GM12878 (cell line): Measurements from ENCODE around the gene NAV2. TPM values are rescaled to one million over a fixed set of nuclear protein-coding genes. Genes with fewer than 3 reads are reported as not detected.

Experiments used
- ATAC-seq: fragments of 200-7000 bp; cut with Tn5 transposase; 3 replicates; pipeline ENCODE4 v1.9.1; 2020; ENCODE audit warnings: mild to moderate bottlenecking, moderate library complexity
- BruUV-seq: library from RNA; stranded (reverse); fragments of 400-500 nt; replicated peaks from 2 replicates; lab custom pipeline; 2021; lab: Mats Ljungman, UMichigan
- CTCF ChIA-PET: fragments of 300-600 bp; sonication (Branson Sonifier 250); formaldehyde crosslinking; extraction: SDS; loops from one replicate; lab custom pipeline; 2021; ENCODE audit warnings: inconsistent platforms; lab: Yijun Ruan, JAX
- POLR2A ChIA-PET: fragments of 350-600 bp; formaldehyde crosslinking; extraction: SDS; loops from one replicate; lab custom pipeline; 2021; ENCODE audit warnings: inconsistent platforms; lab: Charles Lee
- RAD21 ChIA-PET: fragments of 300-600 bp; sonication (Branson Sonifier 250); formaldehyde crosslinking; loops from one replicate; lab custom pipeline; 2023; ENCODE audit warnings: antibody characterized with exemption; ENCODE audit not compliant: unreplicated experiment; lab: Charles Lee
- SMC1A ChIA-PET: fragments of 300-600 bp; sonication (Branson Sonifier 250); formaldehyde crosslinking; loops from one replicate; lab custom pipeline; 2023; ENCODE audit not compliant: unreplicated experiment, uncharacterized antibody; lab: Charles Lee
- DNase-seq: peaks from one replicate; pipeline ENCODE4 v3.0.0-alpha.2; 2011; ENCODE audit warnings: low read depth, low spot score
- FAIRE-seq: peaks from 3 replicates; lab custom pipeline; 2011; peaks lifted over from hg19 to GRCh38; lab: Jason Lieb, UNC
- H2AFZ ChIP-seq: 2 replicates; pipeline ENCODE4 v1.6.0; 2011; ENCODE audit warnings: low read depth, low read length, control low read depth; ENCODE audit not compliant: control insufficient read depth
- H3K27ac ChIP-seq: 2 replicates; pipeline ENCODE4 v1.5.1; 2011; ENCODE audit warnings: control low read depth; ENCODE audit not compliant: control insufficient read depth, insufficient read depth
- H3K27me3 ChIP-seq, 2 experiments: replicated peaks in 1 of 2; 2 replicates each; pipeline versions ENCODE4 v1.6.0 to v1.6.1; 2011; ENCODE audit warnings: low read length in 1 of 2; ENCODE audit not compliant: control insufficient read depth in 2 of 2, insufficient read depth in 2 of 2
- H3K36me3 ChIP-seq, 2 experiments: 2 replicates each; pipeline ENCODE4 v1.5.1; 2011; ENCODE audit warnings: low read length in 1 of 2; ENCODE audit not compliant: control insufficient read depth in 2 of 2, insufficient read depth in 2 of 2
- H3K4me1 ChIP-seq: 2 replicates; pipeline ENCODE4 v1.6.1; 2011; ENCODE audit warnings: mild to moderate bottlenecking, low read length, moderate library complexity, mixed read lengths; ENCODE audit not compliant: control insufficient read depth, insufficient read depth
- H3K4me2 ChIP-seq: 2 replicates; pipeline ENCODE4 v1.6.0; 2011; ENCODE audit warnings: control low read depth; ENCODE audit not compliant: control insufficient read depth, insufficient read depth
- H3K4me3 ChIP-seq: fragments of 200-600 bp; sonication (generic); 2 replicates; pipeline ENCODE4 v1.5.1; 2016
- H3K79me2 ChIP-seq: 2 replicates; pipeline ENCODE4 v1.6.0; 2011; ENCODE audit warnings: low read length; ENCODE audit not compliant: control insufficient read depth, insufficient read depth
- H3K9ac ChIP-seq: 2 replicates; pipeline ENCODE4 v1.8.0; 2011; ENCODE audit warnings: low read length, control low read depth, mixed read lengths; ENCODE audit not compliant: control insufficient read depth, insufficient read depth
- H3K9me3 ChIP-seq: replicated peaks from 3 replicates; pipeline ENCODE4 v1.5.1; 2011; ENCODE audit warnings: mild to moderate bottlenecking, low read length; ENCODE audit not compliant: control insufficient read depth, insufficient read depth
- H4K20me1 ChIP-seq: 2 replicates; pipeline ENCODE4 v1.6.0; 2011; ENCODE audit not compliant: control insufficient read depth, insufficient read depth
- BACH1 ChIP-seq: fragments of 450-650 bp; IDR thresholded peaks from 2 replicates; pipeline ENCODE4 v1.6.1; 2017; ENCODE audit warnings: mild to moderate bottlenecking, borderline replicate concordance
- BHLHE40 ChIP-seq, 2 experiments: fragments of 450-650 bp in 1 of 2; IDR thresholded peaks; 2 replicates each; pipeline ENCODE4 v1.6.1; 2011 to 2017; ENCODE audit warnings: low read depth in 2 of 2, borderline replicate concordance in 1 of 2, improper control_type of control experiment in 1 of 2, low read length in 1 of 2, mild to moderate bottlenecking in 1 of 2
- BRCA1 ChIP-seq: IDR thresholded peaks from 2 replicates; pipeline ENCODE4 v1.6.1; 2011; ENCODE audit warnings: low read depth, low read length, improper control_type of control experiment
- CREB1 ChIP-seq: IDR thresholded peaks from 2 replicates; pipeline ENCODE4 v1.6.1; 2012; ENCODE audit warnings: low read depth, mild to moderate bottlenecking, inconsistent platforms
- EP300 ChIP-seq, 2 experiments: fragments of 150-350 bp in 1 of 2; IDR thresholded peaks; 2 replicates each; pipeline ENCODE4 v1.6.1; 2011 to 2012; ENCODE audit warnings: low read depth in 2 of 2, low read length in 2 of 2, borderline replicate concordance in 1 of 2, improper control_type of control experiment in 1 of 2, inconsistent platforms in 1 of 2; ENCODE audit not compliant: control insufficient read depth in 1 of 2
- GATAD2B ChIP-seq: fragments of 450-650 bp; conservative IDR thresholded peaks from 2 replicates; pipeline ENCODE4 v1.6.1; 2017; ENCODE audit warnings: low read depth, mild to moderate bottlenecking, moderate library complexity
- IKZF1 ChIP-seq: fragments of 450-650 bp; conservative IDR thresholded peaks from 2 replicates; pipeline ENCODE4 v1.6.1; 2017; ENCODE audit warnings: antibody characterized with exemption, mild to moderate bottlenecking
- IKZF2 ChIP-seq, 2 experiments: fragments of 450-650 bp; IDR thresholded peaks; 2 replicates each; pipeline ENCODE4 v1.6.1; 2017; ENCODE audit warnings: mild to moderate bottlenecking in 2 of 2, moderate library complexity in 2 of 2
- MEF2B ChIP-seq: fragments of 450-650 bp; IDR thresholded peaks from 2 replicates; pipeline ENCODE4 v1.6.1; 2018; ENCODE audit warnings: mild to moderate bottlenecking, moderate library complexity; ENCODE audit not compliant: partially characterized antibody, poor library complexity, severe bottlenecking
- NR2F1 ChIP-seq: fragments of 450-650 bp; conservative IDR thresholded peaks from 2 replicates; pipeline ENCODE4 v1.6.1; 2017; ENCODE audit warnings: mild to moderate bottlenecking
- SIX5 ChIP-seq: IDR thresholded peaks from 2 replicates; pipeline ENCODE4 v1.6.1; 2011; ENCODE audit warnings: mild to moderate bottlenecking, low read depth, low read length, moderate library complexity; ENCODE audit not compliant: severe bottlenecking
- SMAD1 ChIP-seq: fragments of 450-650 bp; IDR thresholded peaks from 2 replicates; pipeline ENCODE4 v1.6.1; 2018; ENCODE audit warnings: mild to moderate bottlenecking, low read depth; ENCODE audit not compliant: partially characterized antibody
- ZNF384 ChIP-seq: IDR thresholded peaks from 2 replicates; pipeline ENCODE4 v1.6.1; 2012; ENCODE audit warnings: low read depth, mild to moderate bottlenecking, low read length, improper control_type of control experiment, borderline replicate concordance
- WGBS: methylation state at CpG from one replicate; pipeline ENCODE4 v1.1.6; 2016; ENCODE audit warnings: low lambda C conversion rate; ENCODE audit not compliant: insufficient replicate concordance, insufficient coverage; ENCODE audit errors: missing lambda C conversion rate; 5-methylcytosine and 5-hydroxymethylcytosine counted together
- in situ Hi-C: fragments of 300-500 bp; cut with MboI; formaldehyde crosslinking; loops from 9 replicates; pipeline ENCODE4 v1.14.3; 2018; ENCODE audit warnings: mixed read lengths
- intact Hi-C: fragments of 100-400 bp; cut with micrococcal nuclease; formaldehyde crosslinking; loops from one replicate; pipeline ENCODE4 v1.14.2; 2022; ENCODE audit not compliant: unreplicated experiment
- polyA plus RNA-seq, 11 experiments: library from polyadenylated mRNA; depleted of rRNA in 4 of 11; unstranded in 6 of 11; stranded (reverse) in 5 of 11; fragments of >200 nt; fragmentation: Nextera tagmentation in 4 of 11; fragmentation: Illumina TruSeq in 1 of 11; extraction: Ambion mirVana in 4 of 11; extraction: Trizol in 1 of 11; gene quantifications; 1 replicate in 1 of 11; 2 replicates in 10 of 11; pipeline versions ENCODE4 v1.2.1 to v1.2.3, GENCODE V29; 2011 to 2016; ENCODE audit warnings: inconsistent platforms in 2 of 11, missing spikeins in 2 of 11, low read depth in 1 of 11
- total RNA-seq, 4 experiments: library from RNA; depleted of rRNA in 3 of 4; stranded (reverse); fragments of >200 nt in 3 of 4; fragmentation: Illumina TruSeq in 1 of 4; extraction: Trizol in 1 of 4; gene quantifications; 2 replicates each; pipeline versions ENCODE4 v1.2.1 to v1.2.3, GENCODE V29; 2013 to 2021
- TF ChIP-seq, protein P1 (sequence below): IDR thresholded peaks from 2 replicates; pipeline ENCODE4 v1.6.1; 2012; ENCODE audit warnings: improper control_type of control experiment, low read depth, low read length; ENCODE audit not compliant: insufficient replicate concordance
- TF ChIP-seq, protein P2 (sequence below): fragments of 450-650 bp; IDR thresholded peaks from 2 replicates; pipeline ENCODE4 v1.6.1; 2016; ENCODE audit warnings: mild to moderate bottlenecking
- TF ChIP-seq, protein P3 (sequence below): fragments of 450-650 bp; IDR thresholded peaks from 2 replicates; pipeline ENCODE4 v1.6.1; 2017; ENCODE audit warnings: borderline replicate concordance

The NAV2 gene
- total and polyA plus RNA-seq, 10 of the 15 experiments (the other 5 are each of a cell fraction or from before 2014, with no cell fraction given) = 0.35 to 6.1 (median 1.1) TPM

DNA sequence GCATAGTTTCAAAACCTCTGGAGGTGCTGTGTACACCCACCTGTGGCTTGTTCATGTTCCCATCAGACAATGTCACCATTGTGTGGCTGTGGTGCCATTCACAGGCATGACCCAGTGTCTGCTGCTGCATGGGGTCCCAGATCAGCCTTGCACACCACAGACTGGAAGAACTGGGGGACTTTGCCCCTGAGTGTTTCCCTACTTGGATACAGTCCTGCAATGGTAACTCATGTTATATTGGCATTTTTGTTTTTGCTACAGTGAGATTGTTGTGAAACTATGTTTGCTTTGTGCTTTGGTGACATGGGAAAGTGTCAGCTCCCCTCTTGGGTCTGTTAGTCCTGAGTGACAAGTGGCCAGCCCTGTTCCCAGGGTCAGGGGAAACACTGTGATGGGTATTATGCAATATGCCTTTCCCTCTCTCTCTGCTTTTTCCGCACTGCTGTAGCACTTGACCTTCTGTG lies 108.8 kb downstream of the NAV2 start:
- RAD21 ChIA-PET = no interaction called here
- Histone ChIP-seq H2AFZ (no peak overlapping the region), H3K4me3 (no peak overlapping the region), H3K9me3 (no peaks in the 10 kb centered on the region), H3K27ac (no peak overlapping the region), H3K4me2 (no peak overlapping the region), H3K4me1 (no peaks in the 10 kb centered on the region; the same call in 1 of the 2 replicates), H3K27me3 (no peaks in the 10 kb centered on the region), H3K36me3 (no peaks in the 10 kb centered on the region), H3K79me2 (no peaks in the 10 kb centered on the region), H3K9ac (no peak overlapping the region), H4K20me1 (no peaks in the 10 kb centered on the region; the same call in 1 of the 2 replicates)
- SMC1A ChIA-PET = interaction anchor here (1.6 to 2.0 kb wide), 3 partner anchors 10 to 47 kb away, joined by 3 to 5 read pairs (median 5); no protein-coding TSS in a partner anchor
- no peak for FAIRE-seq
- peak; percentile 61 for ATAC-seq
- BruUV-seq = no TSS peak
- peak; percentile 85 for TF ChIP-seq MEF2B
- no peak for TF ChIP-seq BRCA1
- TF ChIP-seq, protein P1, sequence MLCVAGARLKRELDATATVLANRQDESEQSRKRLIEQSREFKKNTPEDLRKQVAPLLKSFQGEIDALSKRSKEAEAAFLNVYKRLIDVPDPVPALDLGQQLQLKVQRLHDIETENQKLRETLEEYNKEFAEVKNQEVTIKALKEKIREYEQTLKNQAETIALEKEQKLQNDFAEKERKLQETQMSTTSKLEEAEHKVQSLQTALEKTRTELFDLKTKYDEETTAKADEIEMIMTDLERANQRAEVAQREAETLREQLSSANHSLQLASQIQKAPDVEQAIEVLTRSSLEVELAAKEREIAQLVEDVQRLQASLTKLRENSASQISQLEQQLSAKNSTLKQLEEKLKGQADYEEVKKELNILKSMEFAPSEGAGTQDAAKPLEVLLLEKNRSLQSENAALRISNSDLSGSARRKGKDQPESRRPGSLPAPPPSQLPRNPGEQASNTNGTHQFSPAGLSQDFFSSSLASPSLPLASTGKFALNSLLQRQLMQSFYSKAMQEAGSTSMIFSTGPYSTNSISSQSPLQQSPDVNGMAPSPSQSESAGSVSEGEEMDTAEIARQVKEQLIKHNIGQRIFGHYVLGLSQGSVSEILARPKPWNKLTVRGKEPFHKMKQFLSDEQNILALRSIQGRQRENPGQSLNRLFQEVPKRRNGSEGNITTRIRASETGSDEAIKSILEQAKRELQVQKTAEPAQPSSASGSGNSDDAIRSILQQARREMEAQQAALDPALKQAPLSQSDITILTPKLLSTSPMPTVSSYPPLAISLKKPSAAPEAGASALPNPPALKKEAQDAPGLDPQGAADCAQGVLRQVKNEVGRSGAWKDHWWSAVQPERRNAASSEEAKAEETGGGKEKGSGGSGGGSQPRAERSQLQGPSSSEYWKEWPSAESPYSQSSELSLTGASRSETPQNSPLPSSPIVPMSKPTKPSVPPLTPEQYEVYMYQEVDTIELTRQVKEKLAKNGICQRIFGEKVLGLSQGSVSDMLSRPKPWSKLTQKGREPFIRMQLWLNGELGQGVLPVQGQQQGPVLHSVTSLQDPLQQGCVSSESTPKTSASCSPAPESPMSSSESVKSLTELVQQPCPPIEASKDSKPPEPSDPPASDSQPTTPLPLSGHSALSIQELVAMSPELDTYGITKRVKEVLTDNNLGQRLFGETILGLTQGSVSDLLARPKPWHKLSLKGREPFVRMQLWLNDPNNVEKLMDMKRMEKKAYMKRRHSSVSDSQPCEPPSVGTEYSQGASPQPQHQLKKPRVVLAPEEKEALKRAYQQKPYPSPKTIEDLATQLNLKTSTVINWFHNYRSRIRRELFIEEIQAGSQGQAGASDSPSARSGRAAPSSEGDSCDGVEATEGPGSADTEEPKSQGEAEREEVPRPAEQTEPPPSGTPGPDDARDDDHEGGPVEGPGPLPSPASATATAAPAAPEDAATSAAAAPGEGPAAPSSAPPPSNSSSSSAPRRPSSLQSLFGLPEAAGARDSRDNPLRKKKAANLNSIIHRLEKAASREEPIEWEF = peak; percentile 25
- no peak for TF ChIP-seq CREB1
- TF ChIP-seq SIX5 = no peak
- TF ChIP-seq, protein P2, sequence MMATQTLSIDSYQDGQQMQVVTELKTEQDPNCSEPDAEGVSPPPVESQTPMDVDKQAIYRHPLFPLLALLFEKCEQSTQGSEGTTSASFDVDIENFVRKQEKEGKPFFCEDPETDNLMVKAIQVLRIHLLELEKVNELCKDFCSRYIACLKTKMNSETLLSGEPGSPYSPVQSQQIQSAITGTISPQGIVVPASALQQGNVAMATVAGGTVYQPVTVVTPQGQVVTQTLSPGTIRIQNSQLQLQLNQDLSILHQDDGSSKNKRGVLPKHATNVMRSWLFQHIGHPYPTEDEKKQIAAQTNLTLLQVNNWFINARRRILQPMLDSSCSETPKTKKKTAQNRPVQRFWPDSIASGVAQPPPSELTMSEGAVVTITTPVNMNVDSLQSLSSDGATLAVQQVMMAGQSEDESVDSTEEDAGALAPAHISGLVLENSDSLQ = peak; percentile 73
- peak; percentile 58 for TF ChIP-seq IKZF1
- 0 out of 2 replicates have a peak, but pooled peaks have one; percentile 68 for TF ChIP-seq NR2F1
- TF ChIP-seq SMAD1 = no peak
- peak in 1 of 2 experiments; percentile 37; a peak in 1 of 4 replicates for TF ChIP-seq BHLHE40 (IDR thresholded peaks at IDR 0.05; ENCODE audit: borderline replicate concordance in 1 of 2, low read depth in 2 of 2, low read length in 1 of 2)
- TF ChIP-seq IKZF2 (IDR thresholded peaks at IDR 0.05) = peak; percentile 36 to 50; a peak in 2 of 4 replicates
- TF ChIP-seq ZNF384 = 0 out of 2 replicates have a peak, but pooled peaks have one; percentile 15
- 0 out of 4 replicates have a peak, but pooled peaks of 1 of the 2 experiments have one; percentile 15 for TF ChIP-seq EP300 (IDR thresholded peaks at IDR 0.05; ENCODE audit: borderline replicate concordance in 1 of 2, control insufficient read depth in 1 of 2, low read depth in 2 of 2, low read length in 2 of 2)
- TF ChIP-seq, protein P3, sequence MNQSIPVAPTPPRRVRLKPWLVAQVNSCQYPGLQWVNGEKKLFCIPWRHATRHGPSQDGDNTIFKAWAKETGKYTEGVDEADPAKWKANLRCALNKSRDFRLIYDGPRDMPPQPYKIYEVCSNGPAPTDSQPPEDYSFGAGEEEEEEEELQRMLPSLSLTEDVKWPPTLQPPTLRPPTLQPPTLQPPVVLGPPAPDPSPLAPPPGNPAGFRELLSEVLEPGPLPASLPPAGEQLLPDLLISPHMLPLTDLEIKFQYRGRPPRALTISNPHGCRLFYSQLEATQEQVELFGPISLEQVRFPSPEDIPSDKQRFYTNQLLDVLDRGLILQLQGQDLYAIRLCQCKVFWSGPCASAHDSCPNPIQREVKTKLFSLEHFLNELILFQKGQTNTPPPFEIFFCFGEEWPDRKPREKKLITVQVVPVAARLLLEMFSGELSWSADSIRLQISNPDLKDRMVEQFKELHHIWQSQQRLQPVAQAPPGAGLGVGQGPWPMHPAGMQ = no peak
- TF ChIP-seq GATAD2B = 0 out of 2 replicates have a peak, but pooled peaks have one; percentile 29
- no peak for TF ChIP-seq BACH1
- WGBS = 70% methylated on average over 1 of the region's 1 CpG
- in situ Hi-C loops (no loop called here), intact Hi-C loops (no loop called here)
- CTCF ChIA-PET = no interaction called here
- POLR2A ChIA-PET = no interaction called here
- DNase-seq = no peak
